ENCODE measurements around the gene SSTR3. TPM values are rescaled to one million over a fixed set of nuclear protein-coding genes. Genes with fewer than 3 reads are reported as not detected.

Gene SSTR3
- total and polyA plus RNA-seq, 2 donors (not counting 1 experiment from before 2014, with no cell fraction given), result 0.64 to 0.98 TPM

GRCh38 chr22:37202716-37203115, 9.6 kb downstream of the SSTR3 start:
- no peak overlapping the region for H3K9ac ChIP-seq (ENCODE audit: low read length)
- CTCF ChIA-PET, result interaction anchor here (0.8 to 7.3 kb wide), 4 partner anchors 12 to 58 kb away, joined by 3 to 119 read pairs (median 4); no protein-coding TSS in a partner anchor
- H3K4me3 ChIP-seq (ENCODE audit: control extremely low read depth in 1 of 5, extremely low read depth in 1 of 5, insufficient read depth in 1 of 5, low read depth in 2 of 5, low read length in 4 of 5), result no peak overlapping the region
- intact Hi-C loops (cut with micrococcal nuclease), result no loop called here
- no peak for TF ChIP-seq EZH2 (IDR thresholded peaks at IDR 0.05; ENCODE audit: borderline replicate concordance, insufficient read depth, low read depth, low read length, poor library complexity, severe bottlenecking)
- TF ChIP-seq, protein P1, sequence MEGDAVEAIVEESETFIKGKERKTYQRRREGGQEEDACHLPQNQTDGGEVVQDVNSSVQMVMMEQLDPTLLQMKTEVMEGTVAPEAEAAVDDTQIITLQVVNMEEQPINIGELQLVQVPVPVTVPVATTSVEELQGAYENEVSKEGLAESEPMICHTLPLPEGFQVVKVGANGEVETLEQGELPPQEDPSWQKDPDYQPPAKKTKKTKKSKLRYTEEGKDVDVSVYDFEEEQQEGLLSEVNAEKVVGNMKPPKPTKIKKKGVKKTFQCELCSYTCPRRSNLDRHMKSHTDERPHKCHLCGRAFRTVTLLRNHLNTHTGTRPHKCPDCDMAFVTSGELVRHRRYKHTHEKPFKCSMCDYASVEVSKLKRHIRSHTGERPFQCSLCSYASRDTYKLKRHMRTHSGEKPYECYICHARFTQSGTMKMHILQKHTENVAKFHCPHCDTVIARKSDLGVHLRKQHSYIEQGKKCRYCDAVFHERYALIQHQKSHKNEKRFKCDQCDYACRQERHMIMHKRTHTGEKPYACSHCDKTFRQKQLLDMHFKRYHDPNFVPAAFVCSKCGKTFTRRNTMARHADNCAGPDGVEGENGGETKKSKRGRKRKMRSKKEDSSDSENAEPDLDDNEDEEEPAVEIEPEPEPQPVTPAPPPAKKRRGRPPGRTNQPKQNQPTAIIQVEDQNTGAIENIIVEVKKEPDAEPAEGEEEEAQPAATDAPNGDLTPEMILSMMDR (IDR thresholded peaks at IDR 0.05), result no peak
- Mint-ChIP-seq H3K27me3 (no peaks in the 10 kb centered on the region), H3K4me3 (no peak overlapping the region), H3K4me1 (peaks cover 27% of the 10 kb centered on the region), H3K27ac (no peak overlapping the region), H3K9me3 (ENCODE audit: insufficient read depth) (no peaks in the 10 kb centered on the region)
- WGBS (ENCODE audit: insufficient coverage), result 98% methylated on average over 7 of the region's 10 CpGs
- no peak overlapping the region for H2AFZ ChIP-seq (ENCODE audit: insufficient read depth, low read depth, low read length, poor library complexity, severe bottlenecking)
- H3K27me3 ChIP-seq (replicated peaks in 1 of 4; ENCODE audit: control extremely low read depth in 1 of 4, control insufficient read depth in 3 of 4, insufficient read depth in 4 of 4, low read length in 3 of 4), result no peaks in the 10 kb centered on the region
- ATAC-seq (ENCODE audit: low read depth) (no peak), DNase-seq (no peak)
- no peaks in the 10 kb centered on the region for H4K20me1 ChIP-seq (ENCODE audit: control insufficient read depth, insufficient read depth, low read length, poor library complexity, severe bottlenecking)
- H3K27ac ChIP-seq (ENCODE audit: low read length in 2 of 2), result no peak overlapping the region
- no peaks in the 10 kb centered on the region for H3K9me3 ChIP-seq (ENCODE audit: control extremely low read depth in 1 of 3, control insufficient read depth in 2 of 3, insufficient read depth in 1 of 3, low read length in 2 of 3)
- no peak overlapping the region for H3K4me2 ChIP-seq (replicated peaks; ENCODE audit: low read depth, low read length, poor library complexity, severe bottlenecking)
- H3K4me1 ChIP-seq (ENCODE audit: control insufficient read depth in 2 of 2, insufficient read depth in 2 of 2, low read length in 2 of 2), result peaks cover 21 to 34% of the 10 kb centered on the region in 2 donors
- POLR2A ChIA-PET, result interaction anchor here (0.8 kb wide), 1 partner anchor 21 kb away, joined by 3 read pairs; no protein-coding TSS in a partner anchor
- no peaks in the 10 kb centered on the region for H3K36me3 ChIP-seq (replicated peaks in 1 of 2; ENCODE audit: control extremely low read depth in 1 of 2, control insufficient read depth in 1 of 2, extremely low read depth in 1 of 2, insufficient read depth in 2 of 2, low read length in 1 of 2)
- H3K79me2 ChIP-seq (ENCODE audit: control insufficient read depth, insufficient read depth, low read length), result peaks cover 5% of the 10 kb centered on the region

GRCh38 chr22:37202001-37202555, 10.2 kb downstream of the SSTR3 start:
- H3K4me2 ChIP-seq (replicated peaks; ENCODE audit: low read depth, low read length, poor library complexity, severe bottlenecking), result no peak overlapping the region
- 96% methylated on average over 3 of the region's 5 CpGs for WGBS (ENCODE audit: insufficient coverage)
- peak overlapping the region; percentile 41 for H3K27ac Mint-ChIP-seq

More at GRCh38 chr22:37202001-37202555, 10.2 kb downstream of the SSTR3 start:
- no peak overlapping the region for H3K4me3 ChIP-seq (ENCODE audit: control extremely low read depth in 1 of 5, extremely low read depth in 1 of 5, insufficient read depth in 1 of 5, low read depth in 2 of 5, low read length in 4 of 5)
- peaks cover 0 to 2% of the 10 kb centered on the region in 2 experiments for H3K36me3 ChIP-seq (replicated peaks in 1 of 2; ENCODE audit: control extremely low read depth in 1 of 2, control insufficient read depth in 1 of 2, extremely low read depth in 1 of 2, insufficient read depth in 2 of 2, low read length in 1 of 2)
- Mint-ChIP-seq H3K4me3 (no peak overlapping the region), H3K27me3 (no peaks in the 10 kb centered on the region), H3K4me1 (peaks cover 29% of the 10 kb centered on the region), H3K9me3 (ENCODE audit: insufficient read depth) (no peaks in the 10 kb centered on the region)
- H3K9me3 ChIP-seq (ENCODE audit: control extremely low read depth in 1 of 3, control insufficient read depth in 2 of 3, insufficient read depth in 1 of 3, low read length in 2 of 3), result no peaks in the 10 kb centered on the region
- POLR2A ChIA-PET, result interaction anchor here (0.8 kb wide), 1 partner anchor 22 kb away, joined by 3 read pairs; no protein-coding TSS in a partner anchor
- no peak overlapping the region for H3K27ac ChIP-seq (ENCODE audit: low read length in 2 of 2)
- no peak overlapping the region for H3K9ac ChIP-seq (ENCODE audit: low read length)
- no peak for DNase-seq
- no peak overlapping the region for H2AFZ ChIP-seq (ENCODE audit: insufficient read depth, low read depth, low read length, poor library complexity, severe bottlenecking)
- CTCF ChIA-PET, result interaction anchor here (0.8 to 7.3 kb wide), 7 partner anchors 9 to 58 kb away, joined by 3 to 119 read pairs (median 5); no protein-coding TSS in a partner anchor
- H3K4me1 ChIP-seq (ENCODE audit: control insufficient read depth in 2 of 2, insufficient read depth in 2 of 2, low read length in 2 of 2), result peaks cover 21 to 34% of the 10 kb centered on the region in 2 donors
- no peak for ATAC-seq (ENCODE audit: low read depth)
- intact Hi-C loops (cut with micrococcal nuclease), result no loop called here
- TF ChIP-seq, protein P1 (IDR thresholded peaks at IDR 0.05), result no peak
- TF ChIP-seq EZH2 (IDR thresholded peaks at IDR 0.05; ENCODE audit: borderline replicate concordance, insufficient read depth, low read depth, low read length, poor library complexity, severe bottlenecking), result no peak
- no peaks in the 10 kb centered on the region for H4K20me1 ChIP-seq (ENCODE audit: control insufficient read depth, insufficient read depth, low read length, poor library complexity, severe bottlenecking)
- H3K79me2 ChIP-seq (ENCODE audit: control insufficient read depth, insufficient read depth, low read length), result peaks cover 5% of the 10 kb centered on the region
- no peaks in the 10 kb centered on the region for H3K27me3 ChIP-seq (replicated peaks in 1 of 4; ENCODE audit: control extremely low read depth in 1 of 4, control insufficient read depth in 3 of 4, insufficient read depth in 4 of 4, low read length in 3 of 4)

Data from B cell (primary cell).